ENCODE data around the gene POLR2E. TPM values are rescaled to one million over a fixed set of nuclear protein-coding genes. Genes with fewer than 3 reads are reported as not detected.

The POLR2E gene
- total RNA-seq, 4 donors from 2014 or later: 81.6 to 136 (median 121) TPM

GRCh38 chr19:1135454-1135853, 40.3 kb upstream of the POLR2E start:
- H3K36me3 ChIP-seq: peaks cover 0 to 27% (median 0%) of the 10 kb centered on the region in 3 donors
- TF ChIP-seq EP300 (IDR thresholded peaks at IDR 0.05): no peak
- TF ChIP-seq CTCF (IDR thresholded peaks at IDR 0.05): no peak
- TF ChIP-seq POLR2A (IDR thresholded peaks at IDR 0.05): no peak
- no peak overlapping the region for H3K4me3 ChIP-seq
- H3K27ac ChIP-seq: peak overlapping the region in 3 of 4 donors; percentile 36 to 57 (median 53)
- H3K27me3 ChIP-seq: no peaks in the 10 kb centered on the region
- 69 to 79% methylated on average over 17 of the region's 17 CpGs for WGBS, 2 donors
- H3K4me1 ChIP-seq: peaks cover 0 to 62% (median 33%) of the 10 kb centered on the region in 4 donors
- DNase-seq (ENCODE audit: low spot score in 2 of 2): no peak
- no peaks in the 10 kb centered on the region for H3K9me3 ChIP-seq

GRCh38 chr19:1134431-1134830, 39.3 kb upstream of the POLR2E start:
- Histone ChIP-seq H3K4me1 (peaks cover 0 to 72% (median 43%) of the 10 kb centered on the region in 4 donors), H3K4me3 (no peak overlapping the region), H3K9me3 (no peaks in the 10 kb centered on the region), H3K36me3 (peaks cover 0 to 22% (median 0%) of the 10 kb centered on the region in 3 donors), H3K27me3 (no peaks in the 10 kb centered on the region), H3K27ac (peak overlapping the region in 2 of 4 donors; percentile 55 to 92)
- WGBS, 2 donors: 91 to 92% methylated on average over 10 to 11 of the region's 11 CpGs
- no peak for DNase-seq (ENCODE audit: low spot score in 2 of 2)
- no peak for TF ChIP-seq EP300 (IDR thresholded peaks at IDR 0.05)
- no peak for TF ChIP-seq CTCF (IDR thresholded peaks at IDR 0.05)
- no peak for TF ChIP-seq POLR2A (IDR thresholded peaks at IDR 0.05)

GRCh38 chr19:1133471-1133929, 38.3 kb upstream of the POLR2E start:
- no peak for TF ChIP-seq POLR2A (IDR thresholded peaks at IDR 0.05)
- TF ChIP-seq CTCF (IDR thresholded peaks at IDR 0.05): no peak
- no peak for TF ChIP-seq EP300 (IDR thresholded peaks at IDR 0.05)
- 91 to 93% methylated on average over 11 to 25 of the region's 25 CpGs for WGBS, 2 donors
- DNase-seq (ENCODE audit: low spot score in 2 of 2): no peak
- Histone ChIP-seq H3K4me3 (peak overlapping the region in 1 of 4 donors; percentile 82), H3K9me3 (no peaks in the 10 kb centered on the region), H3K27ac (peak overlapping the region in 3 of 4 donors; percentile 92 to 94 (median 92)), H3K4me1 (peaks cover 0 to 81% (median 45%) of the 10 kb centered on the region in 4 donors), H3K36me3 (peaks cover 0 to 23% (median 0%) of the 10 kb centered on the region in 3 donors), H3K27me3 (no peaks in the 10 kb centered on the region)

GRCh38 chr19:1132552-1133383, 37.6 kb upstream of the POLR2E start:
- TF ChIP-seq CTCF (IDR thresholded peaks at IDR 0.05) (no peak), EP300 (IDR thresholded peaks at IDR 0.05) (no peak), POLR2A (IDR thresholded peaks at IDR 0.05) (no peak)
- WGBS, 2 donors: 53 to 54% methylated on average over 35 to 41 of the region's 48 CpGs
- Histone ChIP-seq H3K27ac (peak overlapping the region in 3 of 4 donors; percentile 92 to 94 (median 92)), H3K9me3 (no peaks in the 10 kb centered on the region), H3K4me3 (peak overlapping the region; percentile 50 to 97 (median 76)), H3K4me1 (peaks cover 0 to 85% (median 45%) of the 10 kb centered on the region in 4 donors), H3K27me3 (no peaks in the 10 kb centered on the region), H3K36me3 (peaks cover 0 to 28% (median 0%) of the 10 kb centered on the region in 3 donors)
- no peak for DNase-seq (ENCODE audit: low spot score in 2 of 2)
